AG09319 (cell line): Measurements from ENCODE around the gene FTCDNL1.

Source experiments
- DNase-seq: peaks from one replicate; pipeline ENCODE4 v3.0.0-alpha.2; 2010; ENCODE audit warnings: low read depth; ENCODE audit errors: extremely low read depth
- CTCF ChIP-seq: IDR thresholded peaks from 2 replicates; pipeline ENCODE4 v1.5.1; 2011; ENCODE audit warnings: low read depth, mild to moderate bottlenecking, inconsistent platforms, low read length, moderate library complexity

FTCDNL1 gene

DNA sequence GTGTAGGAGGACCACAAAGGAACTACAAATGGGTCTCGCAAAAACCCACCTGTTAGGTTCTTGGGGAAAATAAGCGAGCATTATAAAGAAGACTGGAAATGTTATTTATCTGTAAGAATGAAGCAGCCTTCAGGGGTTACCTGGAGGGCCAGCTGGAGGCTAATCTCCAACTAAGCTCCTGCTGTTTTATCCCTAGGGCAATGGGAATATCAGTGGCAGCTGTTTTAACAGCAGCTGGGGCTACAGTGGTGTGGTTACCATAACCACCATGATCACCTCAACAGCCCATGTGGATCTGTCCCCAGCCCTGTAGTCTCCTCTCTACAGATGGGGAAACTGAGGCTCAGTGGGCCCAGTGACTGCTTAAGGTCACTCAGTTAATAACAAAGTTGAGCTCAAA lies 108.1 kb downstream of the FTCDNL1 start:
- DNase-seq: no peak
- TF ChIP-seq CTCF: no peak

- TF ChIP-seq CTCF: no peak
- no peak for DNase-seq
Observed at GRCh38 chr2:199740111-199740428, 110.9 kb downstream of the FTCDNL1 start.

- peak; percentile 87 for TF ChIP-seq CTCF
- DNase-seq: peak; percentile 10
Observed at GRCh38 chr2:199739413-199740110, 111.4 kb downstream of the FTCDNL1 start.

DNA sequence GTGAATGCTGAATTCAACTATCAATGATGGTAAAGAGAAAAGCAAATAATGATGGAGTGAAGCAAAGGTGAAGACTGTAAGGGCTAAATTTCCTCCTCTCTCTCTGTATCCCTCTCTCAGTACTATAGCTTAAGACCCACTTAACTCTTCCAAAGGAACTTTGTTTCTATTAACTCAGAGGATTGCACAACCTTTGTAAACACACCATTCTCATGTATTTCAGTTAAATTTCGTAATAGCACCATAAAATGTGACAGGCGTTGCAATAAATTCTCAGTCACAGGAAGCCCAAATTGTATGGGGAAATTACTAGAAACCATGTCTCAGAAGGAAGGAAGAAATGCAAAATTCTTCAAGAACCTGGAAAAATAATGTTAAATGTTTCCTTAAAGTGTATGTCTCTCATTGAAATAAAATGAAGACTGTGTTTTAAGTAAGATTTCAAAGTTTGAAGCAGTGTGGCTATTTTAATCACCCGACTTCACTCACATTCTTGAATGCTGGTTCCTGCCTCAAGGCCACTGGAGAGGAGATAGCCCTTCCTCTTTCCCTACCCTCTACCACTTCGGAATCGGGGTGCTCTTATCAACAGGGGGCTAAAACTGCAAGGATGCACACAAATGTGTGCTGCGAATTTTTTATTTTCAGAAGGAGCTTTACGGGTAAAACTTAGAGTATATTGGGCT lies 112.1 kb downstream of the FTCDNL1 start:
- peak; percentile 32 for DNase-seq
- TF ChIP-seq CTCF: no peak

DNA sequence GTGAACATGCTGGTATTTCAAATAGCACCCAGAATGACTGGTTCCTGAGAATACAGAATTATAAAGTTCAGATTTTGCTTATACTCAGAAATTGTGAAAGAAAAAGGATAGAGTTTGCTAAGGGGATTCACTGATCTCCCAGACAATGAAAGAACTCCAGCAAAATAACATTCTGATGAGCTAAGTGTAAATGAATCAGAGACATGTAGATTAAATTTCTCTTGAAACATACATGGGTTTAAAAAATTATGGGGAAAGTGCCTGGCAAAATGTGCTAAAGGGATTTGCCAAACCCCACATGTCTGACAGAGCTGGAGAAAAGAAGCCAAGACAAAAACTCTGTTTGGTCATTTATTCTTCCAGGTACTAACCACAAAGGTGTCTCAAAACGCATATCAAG lies 116.3 kb downstream of the FTCDNL1 start:
- TF ChIP-seq CTCF: no peak
- no peak for DNase-seq

DNA sequence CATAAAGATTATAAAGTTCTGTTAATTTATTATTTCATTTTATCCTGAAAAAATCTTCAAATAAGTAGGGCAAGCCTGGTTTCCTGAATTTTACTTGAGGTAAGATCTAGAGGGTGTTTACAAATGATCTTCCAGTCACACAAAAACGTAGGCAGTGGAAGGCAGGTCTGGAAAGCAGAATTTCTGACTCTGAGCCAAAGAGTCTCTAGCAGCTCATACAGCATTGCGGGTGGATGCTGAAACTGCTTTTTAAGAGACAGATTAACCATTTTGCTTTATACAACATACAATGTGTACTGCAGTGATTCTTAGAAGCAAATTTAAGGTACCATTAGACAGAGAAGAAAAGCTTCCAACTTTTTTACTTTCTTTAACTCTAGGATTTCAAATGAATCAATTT lies 117.0 kb downstream of the FTCDNL1 start:
- no peak for DNase-seq
- TF ChIP-seq CTCF: no peak

- TF ChIP-seq CTCF: no peak
- no peak for DNase-seq
Observed at GRCh38 chr2:199727801-199728200, 123.2 kb downstream of the FTCDNL1 start.
